ENCODE data around the gene RAN.
"Not testable (repeated sequence)": the region's sequence is repeated elsewhere in the genome, so short reads cannot be mapped to it uniquely, and the experiment has no call there.

RAN gene

DNA sequence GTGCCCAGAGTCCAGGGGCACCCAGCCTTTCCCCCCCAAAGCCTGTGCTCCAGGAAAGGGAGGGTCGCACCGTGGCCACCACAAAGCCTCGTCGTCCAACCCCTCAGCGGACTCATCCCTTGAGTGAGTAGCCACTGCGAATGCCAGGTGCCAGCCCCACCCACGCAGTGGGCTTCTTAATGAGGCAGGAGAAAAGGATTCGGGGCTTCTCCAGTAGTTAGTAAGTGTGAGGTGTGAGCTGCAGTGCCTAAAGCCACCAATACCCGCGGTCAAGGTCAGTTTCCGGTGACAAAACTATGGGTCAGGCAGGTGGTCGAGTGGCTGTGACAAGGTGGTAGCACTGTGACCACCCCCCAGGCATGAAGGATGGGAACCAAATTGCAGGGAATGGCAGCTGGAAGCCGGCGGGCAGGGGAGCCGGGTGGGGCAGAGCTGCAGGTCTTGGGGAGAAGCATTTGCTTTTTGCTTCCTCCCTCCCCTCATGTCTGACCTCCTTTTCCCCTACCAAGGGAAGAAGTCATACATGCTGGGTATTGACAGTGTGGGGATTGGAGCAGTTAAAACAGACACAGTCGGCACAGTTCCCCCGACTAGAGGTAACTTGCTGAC lies 8.0 kb downstream of the RAN start:
- TF ChIP-seq SPI1 (IDR thresholded peaks at IDR 0.05; ENCODE audit: borderline replicate concordance, low read depth) (no peak), POLR2AphosphoS5 (IDR thresholded peaks at IDR 0.05; ENCODE audit: low read depth) (no peak), GABPA (IDR thresholded peaks at IDR 0.05; ENCODE audit: low read depth) (no peak)
- TF ChIP-seq, protein P1, sequence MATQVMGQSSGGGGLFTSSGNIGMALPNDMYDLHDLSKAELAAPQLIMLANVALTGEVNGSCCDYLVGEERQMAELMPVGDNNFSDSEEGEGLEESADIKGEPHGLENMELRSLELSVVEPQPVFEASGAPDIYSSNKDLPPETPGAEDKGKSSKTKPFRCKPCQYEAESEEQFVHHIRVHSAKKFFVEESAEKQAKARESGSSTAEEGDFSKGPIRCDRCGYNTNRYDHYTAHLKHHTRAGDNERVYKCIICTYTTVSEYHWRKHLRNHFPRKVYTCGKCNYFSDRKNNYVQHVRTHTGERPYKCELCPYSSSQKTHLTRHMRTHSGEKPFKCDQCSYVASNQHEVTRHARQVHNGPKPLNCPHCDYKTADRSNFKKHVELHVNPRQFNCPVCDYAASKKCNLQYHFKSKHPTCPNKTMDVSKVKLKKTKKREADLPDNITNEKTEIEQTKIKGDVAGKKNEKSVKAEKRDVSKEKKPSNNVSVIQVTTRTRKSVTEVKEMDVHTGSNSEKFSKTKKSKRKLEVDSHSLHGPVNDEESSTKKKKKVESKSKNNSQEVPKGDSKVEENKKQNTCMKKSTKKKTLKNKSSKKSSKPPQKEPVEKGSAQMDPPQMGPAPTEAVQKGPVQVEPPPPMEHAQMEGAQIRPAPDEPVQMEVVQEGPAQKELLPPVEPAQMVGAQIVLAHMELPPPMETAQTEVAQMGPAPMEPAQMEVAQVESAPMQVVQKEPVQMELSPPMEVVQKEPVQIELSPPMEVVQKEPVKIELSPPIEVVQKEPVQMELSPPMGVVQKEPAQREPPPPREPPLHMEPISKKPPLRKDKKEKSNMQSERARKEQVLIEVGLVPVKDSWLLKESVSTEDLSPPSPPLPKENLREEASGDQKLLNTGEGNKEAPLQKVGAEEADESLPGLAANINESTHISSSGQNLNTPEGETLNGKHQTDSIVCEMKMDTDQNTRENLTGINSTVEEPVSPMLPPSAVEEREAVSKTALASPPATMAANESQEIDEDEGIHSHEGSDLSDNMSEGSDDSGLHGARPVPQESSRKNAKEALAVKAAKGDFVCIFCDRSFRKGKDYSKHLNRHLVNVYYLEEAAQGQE (IDR thresholded peaks at IDR 0.05; ENCODE audit: insufficient replicate concordance, low read depth): no peak
- TF ChIP-seq, protein P2, sequence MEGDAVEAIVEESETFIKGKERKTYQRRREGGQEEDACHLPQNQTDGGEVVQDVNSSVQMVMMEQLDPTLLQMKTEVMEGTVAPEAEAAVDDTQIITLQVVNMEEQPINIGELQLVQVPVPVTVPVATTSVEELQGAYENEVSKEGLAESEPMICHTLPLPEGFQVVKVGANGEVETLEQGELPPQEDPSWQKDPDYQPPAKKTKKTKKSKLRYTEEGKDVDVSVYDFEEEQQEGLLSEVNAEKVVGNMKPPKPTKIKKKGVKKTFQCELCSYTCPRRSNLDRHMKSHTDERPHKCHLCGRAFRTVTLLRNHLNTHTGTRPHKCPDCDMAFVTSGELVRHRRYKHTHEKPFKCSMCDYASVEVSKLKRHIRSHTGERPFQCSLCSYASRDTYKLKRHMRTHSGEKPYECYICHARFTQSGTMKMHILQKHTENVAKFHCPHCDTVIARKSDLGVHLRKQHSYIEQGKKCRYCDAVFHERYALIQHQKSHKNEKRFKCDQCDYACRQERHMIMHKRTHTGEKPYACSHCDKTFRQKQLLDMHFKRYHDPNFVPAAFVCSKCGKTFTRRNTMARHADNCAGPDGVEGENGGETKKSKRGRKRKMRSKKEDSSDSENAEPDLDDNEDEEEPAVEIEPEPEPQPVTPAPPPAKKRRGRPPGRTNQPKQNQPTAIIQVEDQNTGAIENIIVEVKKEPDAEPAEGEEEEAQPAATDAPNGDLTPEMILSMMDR (IDR thresholded peaks at IDR 0.05; ENCODE audit: insufficient read depth, low read length): no peak
- Histone ChIP-seq H3K27me3 (ENCODE audit: insufficient read depth, poor library complexity, severe bottlenecking) (peaks cover 2% of the 10 kb centered on the region), H3K27ac (replicated peaks) (no peak overlapping the region), H3K4me3 (replicated peaks; ENCODE audit: insufficient read depth, low read length) (no peak overlapping the region)
- DNase-seq (ENCODE audit: low read depth in 1 of 2, low spot score in 1 of 2): no peak

DNA sequence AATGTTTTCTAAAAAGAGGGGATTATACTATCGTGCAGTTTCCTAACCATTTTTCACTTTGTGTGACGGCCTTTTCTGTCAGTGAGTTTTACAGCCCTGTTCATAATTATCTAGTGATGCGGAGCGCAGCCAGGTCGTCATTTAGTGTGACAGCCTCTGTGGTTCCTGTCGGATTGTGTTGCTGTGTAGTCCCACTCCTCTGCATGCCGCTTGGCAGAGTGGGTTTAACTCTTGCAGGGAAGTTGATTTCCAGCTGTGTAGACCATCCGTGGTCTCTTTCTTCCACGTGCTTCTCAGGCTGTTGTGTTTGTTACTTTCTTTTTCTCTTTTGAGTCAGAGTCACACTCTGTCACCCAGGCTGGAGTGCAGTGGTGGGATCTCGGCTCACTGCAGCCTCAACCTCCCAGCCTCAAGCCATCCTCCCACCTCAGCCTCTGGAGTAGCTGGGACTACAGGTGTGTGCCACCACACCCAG lies 8.6 kb downstream of the RAN start:
- H3K27me3 ChIP-seq (ENCODE audit: insufficient read depth, poor library complexity, severe bottlenecking): peaks cover 2% of the 10 kb centered on the region
- no peak overlapping the region for H3K27ac ChIP-seq (replicated peaks)
- TF ChIP-seq GABPA (IDR thresholded peaks at IDR 0.05; ENCODE audit: low read depth): no peak
- TF ChIP-seq, protein P1 (IDR thresholded peaks at IDR 0.05; ENCODE audit: insufficient replicate concordance, low read depth): no peak
- no peak for TF ChIP-seq SPI1 (IDR thresholded peaks at IDR 0.05; ENCODE audit: borderline replicate concordance, low read depth)
- no peak for TF ChIP-seq POLR2AphosphoS5 (IDR thresholded peaks at IDR 0.05; ENCODE audit: low read depth)
- TF ChIP-seq, protein P2 (IDR thresholded peaks at IDR 0.05; ENCODE audit: insufficient read depth, low read length): no peak
- no peak overlapping the region for H3K4me3 ChIP-seq (replicated peaks; ENCODE audit: insufficient read depth, low read length)
- no peak for DNase-seq (ENCODE audit: low read depth in 1 of 2, low spot score in 1 of 2)

DNA sequence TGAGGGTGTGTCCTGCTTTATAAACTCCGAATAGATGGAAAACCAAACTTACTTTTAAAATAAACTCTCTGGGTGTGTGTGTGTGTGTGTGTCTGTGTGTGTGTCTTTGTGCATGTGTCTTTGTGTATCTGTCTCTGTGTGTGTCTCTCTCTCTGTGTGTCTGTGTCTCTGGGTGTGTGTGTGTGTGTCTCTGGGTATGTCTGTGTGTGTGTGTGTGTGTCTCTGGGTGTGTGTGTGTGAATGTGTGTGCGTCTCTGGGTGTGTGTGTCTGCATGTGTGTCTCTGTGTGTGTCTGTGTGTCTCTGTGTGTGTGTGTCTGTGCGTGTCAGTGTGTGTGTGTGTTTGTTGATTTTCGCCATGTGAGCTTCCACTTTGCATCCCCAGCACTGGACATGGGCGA lies 9.2 kb downstream of the RAN start:
- H3K27me3 ChIP-seq (ENCODE audit: insufficient read depth, poor library complexity, severe bottlenecking): peaks cover 2% of the 10 kb centered on the region
- no peak for DNase-seq (ENCODE audit: low read depth in 1 of 2, low spot score in 1 of 2)
- H3K27ac ChIP-seq (replicated peaks): no peak overlapping the region
- no peak overlapping the region for H3K4me3 ChIP-seq (replicated peaks; ENCODE audit: insufficient read depth, low read length)
- no peak for TF ChIP-seq SPI1 (IDR thresholded peaks at IDR 0.05; ENCODE audit: borderline replicate concordance, low read depth)

DNA sequence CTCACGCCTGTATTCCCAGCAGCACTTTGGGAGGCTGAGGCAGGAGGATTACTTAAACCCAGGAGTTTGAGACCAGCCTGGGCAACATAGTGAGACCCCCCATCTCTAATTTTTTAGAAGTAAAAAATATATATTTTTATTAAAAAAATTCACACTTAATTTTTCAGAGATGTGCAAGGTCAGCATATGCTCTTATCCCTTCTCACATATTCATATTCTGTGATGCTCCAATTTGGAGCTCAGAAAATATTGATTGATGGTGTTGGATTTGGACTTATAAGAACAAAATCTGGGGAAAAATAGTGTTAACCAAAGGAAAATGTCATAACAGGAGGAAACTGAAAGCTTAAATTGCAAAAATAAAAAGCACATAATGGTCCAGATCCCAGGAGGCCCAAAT lies 9.7 kb downstream of the RAN start:
- Histone ChIP-seq H3K27me3 (ENCODE audit: insufficient read depth, poor library complexity, severe bottlenecking) (peaks cover 2% of the 10 kb centered on the region), H3K4me3 (replicated peaks; ENCODE audit: insufficient read depth, low read length) (no peak overlapping the region), H3K27ac (replicated peaks) (no peak overlapping the region)
- no peak for DNase-seq (ENCODE audit: low read depth in 1 of 2, low spot score in 1 of 2)
- TF ChIP-seq, protein P1 (IDR thresholded peaks at IDR 0.05; ENCODE audit: insufficient replicate concordance, low read depth): no peak
- TF ChIP-seq POLR2AphosphoS5 (IDR thresholded peaks at IDR 0.05; ENCODE audit: low read depth) (no peak), SPI1 (IDR thresholded peaks at IDR 0.05; ENCODE audit: borderline replicate concordance, low read depth) (no peak), GABPA (IDR thresholded peaks at IDR 0.05; ENCODE audit: low read depth) (no peak)
- TF ChIP-seq, protein P2 (IDR thresholded peaks at IDR 0.05; ENCODE audit: insufficient read depth, low read length): no peak

DNA sequence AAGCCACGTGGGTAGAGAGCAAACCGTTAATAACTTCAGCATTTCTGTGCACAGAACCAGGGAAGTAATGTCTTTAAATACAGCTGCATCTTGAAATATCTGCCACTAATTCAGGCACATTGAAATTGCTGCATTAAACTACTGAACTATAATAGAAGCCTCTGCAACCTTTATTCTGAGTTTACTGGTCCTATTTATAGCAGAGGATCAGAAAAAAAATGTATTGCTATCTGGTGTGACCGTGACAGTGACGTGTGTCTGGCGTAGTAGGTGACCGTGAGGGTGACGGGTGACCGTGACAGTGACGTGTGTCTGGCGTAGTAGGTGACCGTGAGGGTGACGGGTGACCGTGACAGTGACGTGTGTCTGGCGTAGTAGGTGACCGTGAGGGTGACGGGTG lies 15.3 kb downstream of the RAN start:
- H3K27me3 ChIP-seq (ENCODE audit: insufficient read depth, poor library complexity, severe bottlenecking); H3K4me3 ChIP-seq (replicated peaks; ENCODE audit: insufficient read depth, low read length); H3K27ac ChIP-seq (replicated peaks); DNase-seq (ENCODE audit: low read depth in 1 of 2, low spot score in 1 of 2): not testable (repeated sequence)

Data from HL-60 (cell line).